ENCODE data around the gene SAA1. TPM values are rescaled to one million over a fixed set of nuclear protein-coding genes. Genes with fewer than 3 reads are reported as not detected.

SAA1 gene
- total and polyA plus RNA-seq, 9 of the 15 experiments (the other 6 are each of a cell fraction or from before 2014, with no cell fraction given), result 6.3 TPM; not detected in 8

GRCh38 chr11:18285841-18286240 is 19.8 kb downstream of the SAA1 start (continued):
- TF ChIP-seq DDX20 (tag; IDR thresholded peaks at IDR 0.05; ENCODE audit: low read depth) (no peak), EWSR1 (IDR thresholded peaks at IDR 0.05; ENCODE audit: borderline replicate concordance, low read depth, partially characterized antibody) (no peak), ZBTB34 (CRISPR knock-in tag; IDR thresholded peaks at IDR 0.05) (no peak), ESRRA (IDR thresholded peaks at IDR 0.05; ENCODE audit: borderline replicate concordance, low read depth) (no peak)

- H3K9ac ChIP-seq (ENCODE audit: insufficient read depth in 1 of 2, low read depth in 2 of 2, low read length in 2 of 2), result no peak overlapping the region
- no TSS peak for BruUV-seq (replicated peaks)
- no peak for FAIRE-seq
- no peak overlapping the region for H3K4me3 ChIP-seq
- no peaks in the 10 kb centered on the region for H3K27me3 ChIP-seq (ENCODE audit: control insufficient read depth in 2 of 2, insufficient read depth in 2 of 2, low read length in 2 of 2)
- no peak for TF ChIP-seq MITF (IDR thresholded peaks at IDR 0.05)
- no peak for TF ChIP-seq NCOA6 (IDR thresholded peaks at IDR 0.05)
- no peak for TF ChIP-seq PTRF (tag; IDR thresholded peaks at IDR 0.05)
- TF ChIP-seq COPS2 (conservative IDR thresholded peaks at IDR 0.05), result no peak
- TF ChIP-seq ZNF395 (CRISPR knock-in tag; IDR thresholded peaks at IDR 0.05), result no peak
- no peak for TF ChIP-seq TSHZ1 (CRISPR knock-in tag; IDR thresholded peaks at IDR 0.05)
- H3K4me2 ChIP-seq (ENCODE audit: insufficient read depth, low read length), result no peak overlapping the region
- H4K20me1 ChIP-seq (replicated peaks; ENCODE audit: control insufficient read depth, insufficient read depth, low read length), result no peaks in the 10 kb centered on the region
- in situ Hi-C loops (cut with MboI) (no loop called here), intact Hi-C loops (cut with micrococcal nuclease) (no loop called here)
- POLR2A ChIA-PET, result interaction anchor here (0.9 to 1.0 kb wide), 2 partner anchors 11 to 15 kb away, joined by 3 read pairs; no protein-coding TSS in a partner anchor
- no peaks in the 10 kb centered on the region for H3K9me1 ChIP-seq (ENCODE audit: control insufficient read depth, insufficient read depth, low read length)
- CTCF ChIA-PET (ENCODE audit: low intra/inter-chr PET ratio), result no interaction called here
- ATAC-seq, result no peak
- no peaks in the 10 kb centered on the region for H3K9me3 ChIP-seq (replicated peaks; ENCODE audit: control insufficient read depth, insufficient read depth, low read depth, low read length)
- H3K79me2 ChIP-seq (ENCODE audit: control insufficient read depth, insufficient read depth, low read length), result no peaks in the 10 kb centered on the region
- no peak overlapping the region for H2AFZ ChIP-seq (ENCODE audit: low read depth, low read length)
- 100% methylated on average over 4 of the region's 4 CpGs for WGBS (ENCODE audit: insufficient coverage, low coverage, missing lambda C conversion rate)
- H3K27ac ChIP-seq (ENCODE audit: extremely low read depth, low read depth, low read length), result no peak overlapping the region
- H3K36me3 ChIP-seq (ENCODE audit: control insufficient read depth, insufficient read depth, low read length), result peaks cover 88% of the 10 kb centered on the region
- H3K4me1 ChIP-seq (replicated peaks in 1 of 2; ENCODE audit: control insufficient read depth in 2 of 2, insufficient read depth in 2 of 2, low read length in 2 of 2), result no peaks in the 10 kb centered on the region
- DNase-seq (ENCODE audit: extremely low read depth in 1 of 4, low spot score in 3 of 4), result no peak
These were observed 22.8 kb downstream of the SAA1 start for GRCh38 chr11:18288911-18289310.

Data from K562 (cell line).